SK-N-SH (cell line): ENCODE data around the gene ZNF683. TPM values are rescaled to one million over a fixed set of nuclear protein-coding genes. Genes with fewer than 3 reads are reported as not detected.

Source experiments
- CTCF ChIA-PET: fragments of 300-600, 350-600 bp; formaldehyde crosslinking; extraction: SDS; loops from one replicate; lab custom pipeline; 2021; lab: Yijun Ruan, JAX
- POLR2A ChIA-PET: fragments of 350-600 bp; sonication (Branson Sonifier 250); formaldehyde crosslinking; extraction: SDS; loops from one replicate; lab custom pipeline; 2020; ENCODE audit warnings: antibody characterized with exemption, inconsistent platforms; lab: Yijun Ruan, JAX
- DNase-seq: peaks from one replicate; pipeline ENCODE4 v3.0.0; 2012
- H2AFZ ChIP-seq: fragments of 200-600 bp; sonication (generic); 2 replicates; pipeline ENCODE4 v1.8.1; 2016; ENCODE audit warnings: antibody characterized with exemption, mild to moderate bottlenecking, low read depth
- H3F3A ChIP-seq: fragments of 200-600 bp; sonication (generic); replicated peaks from 2 replicates; pipeline ENCODE3; 2016; ENCODE audit warnings: antibody characterized with exemption, mild to moderate bottlenecking; ENCODE audit not compliant: insufficient read depth
- H3K27ac ChIP-seq, 2 experiments: fragments of 200-500 bp in 1 of 2; fragments of 200-600 bp in 1 of 2; sonication (Bioruptor generic) in 1 of 2; sonication (generic), shearing (Covaris generic) in 1 of 2; 2 replicates each; pipeline versions ENCODE4 v1.5.1 to v1.6.1; 2014 to 2016; ENCODE audit warnings: low read depth in 2 of 2, inconsistent platforms in 1 of 2, low read length in 1 of 2, mild to moderate bottlenecking in 1 of 2, mixed read lengths in 1 of 2
- H3K27me3 ChIP-seq: fragments of 200-600 bp; sonication (generic), shearing (Covaris generic); 2 replicates; pipeline ENCODE4 v1.6.1; 2016; ENCODE audit warnings: mixed run types; ENCODE audit not compliant: insufficient read depth
- H3K36me3 ChIP-seq, 2 experiments: fragments of 200-500 bp in 1 of 2; fragments of 200-600 bp in 1 of 2; sonication (Bioruptor generic) in 1 of 2; sonication (generic) in 1 of 2; replicated peaks in 1 of 2; 2 replicates each; pipeline versions ENCODE3 to v1.5.1; 2014 to 2016; ENCODE audit warnings: low read length in 1 of 2, mild to moderate bottlenecking in 1 of 2; ENCODE audit not compliant: insufficient read depth in 2 of 2, control insufficient read depth in 1 of 2
- H3K4me1 ChIP-seq, 2 experiments: fragments of 200-500 bp in 1 of 2; fragments of 200-600 bp in 1 of 2; sonication (Bioruptor generic) in 1 of 2; sonication (generic), shearing (Covaris generic) in 1 of 2; 2 replicates each; pipeline versions ENCODE4 v1.5.1 to v1.6.1; 2014 to 2016; ENCODE audit warnings: low read depth in 1 of 2, low read length in 1 of 2, mixed run types in 1 of 2; ENCODE audit not compliant: insufficient read depth in 2 of 2, control insufficient read depth in 1 of 2
- H3K4me2 ChIP-seq: fragments of 200-600 bp; sonication (generic), shearing (Covaris generic); 2 replicates; pipeline ENCODE4 v1.6.1; 2017; ENCODE audit warnings: mixed run types
- H3K4me3 ChIP-seq, 2 experiments: fragments of 200-500 bp in 1 of 2; fragments of 200-600 bp in 1 of 2; sonication (Bioruptor generic) in 1 of 2; sonication (generic), shearing (Covaris generic) in 1 of 2; 2 replicates each; pipeline versions ENCODE4 v1.5.1 to v1.8.1; 2014 to 2016; ENCODE audit warnings: low read depth in 2 of 2, inconsistent platforms in 1 of 2, low read length in 1 of 2, mild to moderate bottlenecking in 1 of 2, mixed read lengths in 1 of 2, moderate library complexity in 1 of 2
- H3K79me2 ChIP-seq: fragments of 200-600 bp; sonication (generic); 2 replicates; pipeline ENCODE4 v1.8.1; 2017; ENCODE audit warnings: mild to moderate bottlenecking; ENCODE audit not compliant: insufficient read depth
- H3K9ac ChIP-seq: fragments of 200-600 bp; sonication (generic); 2 replicates; pipeline ENCODE4 v1.6.1; 2017; ENCODE audit warnings: mixed run types
- H3K9me2 ChIP-seq: fragments of 200-600 bp; sonication (generic); 2 replicates; pipeline ENCODE4 v1.6.1; 2017; ENCODE audit warnings: mixed run types
- H3K9me3 ChIP-seq: fragments of 200-600 bp; sonication (generic); 2 replicates; pipeline ENCODE4 v1.6.1; 2017; ENCODE audit warnings: mixed run types, mild to moderate bottlenecking, moderate library complexity
- H4K20me1 ChIP-seq: fragments of 200-600 bp; sonication (generic); 2 replicates; pipeline ENCODE4 v1.6.1; 2017; ENCODE audit warnings: mild to moderate bottlenecking, mixed run types; ENCODE audit not compliant: insufficient read depth
- EP300 ChIP-seq, 2 experiments: IDR thresholded peaks; 2 replicates each; pipeline versions ENCODE4 v1.4.0 to v1.6.1; 2012; ENCODE audit warnings: borderline replicate concordance in 1 of 2, low read depth in 1 of 2, low read length in 1 of 2
- FOSL2 ChIP-seq: IDR thresholded peaks from 2 replicates; pipeline ENCODE4 v1.4.0; 2012; ENCODE audit warnings: low read depth, mild to moderate bottlenecking, moderate library complexity, borderline replicate concordance
- FOXJ3 ChIP-seq: sonication (generic); formaldehyde crosslinking; IDR thresholded peaks from 2 replicates; pipeline ENCODE4 v1.5.1; 2020; ENCODE audit warnings: mild to moderate bottlenecking, missing genetic modification reagents
- GABPA ChIP-seq: IDR thresholded peaks from 2 replicates; pipeline ENCODE4 v1.4.0; 2012; ENCODE audit warnings: low read depth, mild to moderate bottlenecking
- GATA2 ChIP-seq: sonication (generic); formaldehyde crosslinking; IDR thresholded peaks from 2 replicates; pipeline ENCODE4 v1.5.0; 2020; ENCODE audit warnings: mild to moderate bottlenecking, missing genetic modification reagents
- JUND ChIP-seq: IDR thresholded peaks from 2 replicates; pipeline ENCODE4 v1.4.0; 2012
- MEF2A ChIP-seq: IDR thresholded peaks from 2 replicates; pipeline ENCODE4 v1.4.0; 2012; ENCODE audit warnings: low read depth, borderline replicate concordance
- MXI1 ChIP-seq: IDR thresholded peaks from 2 replicates; pipeline ENCODE4 v1.6.1; 2012; ENCODE audit warnings: mild to moderate bottlenecking, low read depth, low read length, improper control_type of control experiment
- POLR2AphosphoS5 ChIP-seq: IDR thresholded peaks from 2 replicates; pipeline ENCODE4 v1.6.1; 2012; ENCODE audit warnings: low read depth, low read length
- RAD21 ChIP-seq: IDR thresholded peaks from 2 replicates; pipeline ENCODE4 v1.6.1; 2012; ENCODE audit warnings: mild to moderate bottlenecking, low read length
- RCOR1 ChIP-seq: fragments of 150-350 bp; IDR thresholded peaks from 2 replicates; pipeline ENCODE4 v1.6.1; 2017; ENCODE audit warnings: antibody characterized with exemption, low read length
- SIN3A ChIP-seq: IDR thresholded peaks from 2 replicates; pipeline ENCODE4 v1.6.1; 2012; ENCODE audit warnings: low read depth, mild to moderate bottlenecking, low read length, moderate library complexity, borderline replicate concordance
- TAF1 ChIP-seq: IDR thresholded peaks from 2 replicates; pipeline ENCODE4 v1.6.1; 2012; ENCODE audit warnings: low read depth, mild to moderate bottlenecking, low read length, moderate library complexity, borderline replicate concordance
- YY1 ChIP-seq: IDR thresholded peaks from 2 replicates; pipeline ENCODE4 v1.4.0; 2012; ENCODE audit warnings: low read depth, mild to moderate bottlenecking
- WGBS: methylation state at CpG from one replicate; pipeline ENCODE4 v1.1.6; 2017; ENCODE audit warnings: low lambda C conversion rate; 5-methylcytosine and 5-hydroxymethylcytosine counted together
- polyA plus RNA-seq, 3 experiments: library from polyadenylated mRNA; depleted of rRNA; stranded (reverse); fragments of >200 nt; gene quantifications; 2 replicates each; pipeline ENCODE4 v1.2.3, GENCODE V29; 2012
- TF ChIP-seq, protein P1 (sequence below): IDR thresholded peaks from 2 replicates; pipeline ENCODE4 v1.4.0; 2012; ENCODE audit warnings: low read depth, borderline replicate concordance

Gene ZNF683
- polyA plus RNA-seq, 1 of the 3 experiments (the other 2 are of a cell fraction): not detected

DNA sequence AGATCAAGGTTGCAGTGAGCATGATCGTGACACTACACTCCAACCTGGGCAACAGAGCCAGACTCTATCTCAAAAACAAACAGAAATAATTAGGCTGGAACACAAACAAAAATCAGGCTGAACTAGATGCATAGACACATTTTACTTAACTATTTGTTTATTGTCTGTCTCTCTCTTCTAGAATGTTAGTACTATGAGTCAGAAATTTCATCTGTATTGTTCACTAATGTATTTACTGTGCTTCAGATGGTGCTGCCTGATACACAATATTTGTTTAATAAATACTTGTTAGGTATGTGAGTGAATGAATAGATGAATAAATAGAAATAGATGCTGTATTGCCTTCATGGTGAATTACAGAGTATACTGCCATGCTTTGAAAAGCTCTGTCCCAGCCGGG is 32.1 kb upstream of the ZNF683 start:
- no peak for DNase-seq
- POLR2A ChIA-PET: interaction anchor here (1.1 kb wide), 1 partner anchor 16 kb away, joined by 3 read pairs; no protein-coding TSS in a partner anchor
- 65% methylated on average over 2 of the region's 2 CpGs for WGBS

DNA sequence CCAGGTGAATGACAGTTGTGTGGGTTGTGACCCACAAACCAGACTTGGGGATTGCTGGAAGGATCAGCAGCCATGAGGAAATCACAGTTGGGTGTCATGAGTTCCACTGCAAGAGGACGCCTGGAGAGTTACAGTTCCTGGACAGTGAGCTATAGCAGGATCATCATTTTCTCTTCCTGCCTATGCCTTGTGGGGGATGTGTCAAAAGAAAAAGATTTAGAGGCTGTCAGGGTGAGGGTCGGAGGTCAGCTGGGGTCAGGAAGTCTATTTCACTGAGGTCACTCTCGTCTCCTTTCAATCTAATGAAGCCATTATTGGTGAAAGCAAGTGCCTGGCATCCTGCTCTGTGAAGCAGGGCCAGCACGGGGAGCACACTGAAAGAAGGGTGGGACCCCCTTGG is 31.1 kb upstream of the ZNF683 start:
- Histone ChIP-seq H2AFZ (no peak overlapping the region), H3K4me3 (no peak overlapping the region), H3K9me2 (no peaks in the 10 kb centered on the region), H3F3A (peaks cover 7% of the 10 kb centered on the region)
- DNase-seq: no peak
- no peak for TF ChIP-seq GATA2 (CRISPR knock-in tag)
- TF ChIP-seq MXI1: no peak
- no peak for TF ChIP-seq MEF2A
- TF ChIP-seq FOXJ3 (CRISPR knock-in tag): no peak
- no peak for TF ChIP-seq RCOR1
- TF ChIP-seq JUND: no peak
- no peak for TF ChIP-seq YY1
- TF ChIP-seq, protein P1, sequence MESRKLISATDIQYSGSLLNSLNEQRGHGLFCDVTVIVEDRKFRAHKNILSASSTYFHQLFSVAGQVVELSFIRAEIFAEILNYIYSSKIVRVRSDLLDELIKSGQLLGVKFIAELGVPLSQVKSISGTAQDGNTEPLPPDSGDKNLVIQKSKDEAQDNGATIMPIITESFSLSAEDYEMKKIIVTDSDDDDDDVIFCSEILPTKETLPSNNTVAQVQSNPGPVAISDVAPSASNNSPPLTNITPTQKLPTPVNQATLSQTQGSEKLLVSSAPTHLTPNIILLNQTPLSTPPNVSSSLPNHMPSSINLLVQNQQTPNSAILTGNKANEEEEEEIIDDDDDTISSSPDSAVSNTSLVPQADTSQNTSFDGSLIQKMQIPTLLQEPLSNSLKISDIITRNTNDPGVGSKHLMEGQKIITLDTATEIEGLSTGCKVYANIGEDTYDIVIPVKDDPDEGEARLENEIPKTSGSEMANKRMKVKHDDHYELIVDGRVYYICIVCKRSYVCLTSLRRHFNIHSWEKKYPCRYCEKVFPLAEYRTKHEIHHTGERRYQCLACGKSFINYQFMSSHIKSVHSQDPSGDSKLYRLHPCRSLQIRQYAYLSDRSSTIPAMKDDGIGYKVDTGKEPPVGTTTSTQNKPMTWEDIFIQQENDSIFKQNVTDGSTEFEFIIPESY: no peak
- TF ChIP-seq, all 33 proteins: peak for 0
- CTCF ChIA-PET: no interaction called here
- H3K4me1 ChIP-seq: no peaks in the 10 kb centered on the region
- no peak overlapping the region for H3K27ac ChIP-seq
- no peak overlapping the region for H3K4me2 ChIP-seq
- H3K79me2 ChIP-seq: no peaks in the 10 kb centered on the region
- H3K27me3 ChIP-seq: no peaks in the 10 kb centered on the region
- 32% methylated on average over 3 of the region's 4 CpGs for WGBS
- no peaks in the 10 kb centered on the region for H3K9me3 ChIP-seq
- POLR2A ChIA-PET: no interaction called here
- H4K20me1 ChIP-seq: no peaks in the 10 kb centered on the region
- H3K9ac ChIP-seq: no peak overlapping the region
- H3K36me3 ChIP-seq: no peaks in the 10 kb centered on the region

More for the DNA sequence above, 32.1 kb upstream of the ZNF683 start:
- no peak for TF ChIP-seq TAF1
- TF ChIP-seq POLR2AphosphoS5: no peak
- no peak for TF ChIP-seq SIN3A
- TF ChIP-seq FOSL2: 0 out of 2 replicates have a peak, but pooled peaks have one; percentile 12
- no peak for TF ChIP-seq RAD21
- no peak for TF ChIP-seq GABPA
- TF ChIP-seq EP300 (IDR thresholded peaks at IDR 0.05; ENCODE audit: borderline replicate concordance in 1 of 2, low read depth in 1 of 2, low read length in 1 of 2): no peak
- CTCF ChIA-PET: interaction anchor here (0.6 to 3.6 kb wide), 5 partner anchors 10 to 2000 kb away, joined by 3 to 34 read pairs (median 9); no protein-coding TSS in a partner anchor
- Histone ChIP-seq H3K9me3 (no peaks in the 10 kb centered on the region), H3F3A (peaks cover 7% of the 10 kb centered on the region), H3K27me3 (no peaks in the 10 kb centered on the region), H3K27ac (peak overlapping the region in 1 of 2 experiments; percentile 49; a peak in 2 of 4 replicates), H3K9me2 (no peaks in the 10 kb centered on the region), H2AFZ (no peak overlapping the region), H3K4me2 (peak overlapping the region; percentile 63; the same call in 1 of the 2 replicates), H3K79me2 (no peaks in the 10 kb centered on the region), H3K4me1 (peaks cover 0 to 4% of the 10 kb centered on the region in 2 experiments; a peak in 1 of 4 replicates), H3K9ac (no peak overlapping the region), H3K4me3 (peak overlapping the region in 1 of 2 experiments; percentile 23; a peak in 1 of 4 replicates), H4K20me1 (no peaks in the 10 kb centered on the region), H3K36me3 (no peaks in the 10 kb centered on the region)
